ENCODE results near the gene CRKL. TPM values are rescaled to one million over a fixed set of nuclear protein-coding genes. Genes with fewer than 3 reads are reported as not detected.

CRKL gene
- total RNA-seq, 1 experiment from 2014 or later = 106 TPM

DNA sequence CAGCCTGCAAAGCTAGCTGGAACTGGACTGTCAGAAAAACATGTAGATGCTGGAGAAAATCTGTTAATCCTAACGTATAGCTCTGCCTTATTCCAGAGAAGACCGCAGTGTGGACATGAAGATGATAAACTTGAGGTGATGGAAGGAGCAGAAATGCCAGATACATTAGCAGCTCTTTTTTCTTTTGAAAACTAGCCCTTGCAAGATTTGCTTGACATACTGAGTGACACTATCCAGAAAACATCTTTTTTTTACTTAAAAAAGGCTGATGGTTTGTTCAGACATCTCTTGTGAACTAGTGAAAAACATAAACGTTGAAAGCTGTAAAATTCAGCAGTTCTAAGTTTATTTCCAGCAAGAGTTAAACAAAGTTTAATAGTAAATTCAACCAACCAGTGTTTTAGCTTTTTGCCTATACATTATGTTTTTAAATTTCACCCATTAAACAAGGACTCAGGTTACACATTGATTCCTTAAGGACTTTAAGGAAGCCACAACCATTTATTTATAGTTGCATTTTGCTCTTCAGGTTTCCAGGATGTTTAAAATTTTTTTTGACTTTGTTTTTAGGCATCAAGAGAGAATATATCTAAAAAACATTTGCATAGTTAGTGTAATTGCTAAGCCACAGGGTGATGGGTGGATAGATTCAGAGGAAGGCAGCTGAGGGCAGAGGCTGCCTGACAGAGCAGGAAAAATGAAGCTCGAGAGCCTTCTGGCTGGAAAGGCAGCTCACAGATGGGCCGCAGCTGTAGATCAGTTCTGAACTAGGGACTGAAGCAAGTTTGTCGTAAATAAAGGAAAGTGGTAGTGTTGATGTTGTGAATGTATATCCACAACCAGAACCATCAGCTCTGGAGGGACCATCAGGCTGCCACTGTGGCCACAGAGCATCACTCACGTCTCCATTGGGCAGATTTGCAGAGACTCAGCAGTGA lies 48.9 kb upstream of the CRKL start:
- no peaks in the 10 kb centered on the region for H3K79me1 ChIP-seq (ENCODE audit: insufficient read depth, low read depth, low read length, poor library complexity, severe bottlenecking)
- H3K27me3 ChIP-seq (ENCODE audit: insufficient read depth, low read length) = no peaks in the 10 kb centered on the region
- DNase-seq = no peak
- Mint-ChIP-seq H3K27ac (peak overlapping the region in 1 of 3 experiments; percentile 26; a peak in 1 of 7 replicates), H3K9me3 (peaks cover 0 to 1% of the 10 kb centered on the region in 2 experiments; a peak in 1 of 5 replicates), H3K36me3 (ENCODE audit: insufficient read depth in 1 of 3, low read depth in 3 of 3) (peaks cover 1 to 3% (median 2%) of the 10 kb centered on the region in 3 experiments; a peak in 5 of 7 replicates), H3K4me3 (no peak overlapping the region), H3K27me3 (ENCODE audit: low read depth) (no peaks in the 10 kb centered on the region), H3K4me1 (no peaks in the 10 kb centered on the region)
- H3K4ac ChIP-seq (ENCODE audit: low read depth, low read length) = no peak overlapping the region
- H3K79me2 ChIP-seq (ENCODE audit: insufficient read depth, low read length) = no peaks in the 10 kb centered on the region; the same call in 1 of the 2 replicates
- H3T11ph ChIP-seq (ENCODE audit: low read length) = no peak overlapping the region
- whole genome bisulfite sequencing (ENCODE audit: extremely low coverage, insufficient read length, low lambda C conversion rate) = no CpG with 5 or more reads among the region's 7 CpGs
- no peak overlapping the region for H3K27ac ChIP-seq (ENCODE audit: insufficient read length, low read depth, low read length)
- no peak overlapping the region for H3K18ac ChIP-seq (ENCODE audit: insufficient read length, low read depth, low read length)
- H3K9ac ChIP-seq (ENCODE audit: extremely low read depth, insufficient read length, low read length) = no peak overlapping the region
- H2BK120ac ChIP-seq (ENCODE audit: low read depth, low read length, poor library complexity, severe bottlenecking) = no peak overlapping the region
- no peak overlapping the region for H3K14ac ChIP-seq (ENCODE audit: insufficient read depth, low read length)
- no peaks in the 10 kb centered on the region for H4K20me1 ChIP-seq (ENCODE audit: control insufficient read depth, insufficient read depth, insufficient read length)
- H2BK12ac ChIP-seq (ENCODE audit: insufficient read length, low read depth, low read length) = no peak overlapping the region
- no peak overlapping the region for H4K91ac ChIP-seq (ENCODE audit: insufficient read length, low read depth, low read length)
- no peaks in the 10 kb centered on the region for H3K23me2 ChIP-seq (ENCODE audit: insufficient read length, low read depth, low read length, poor library complexity, severe bottlenecking)
- H2AK5ac ChIP-seq (ENCODE audit: insufficient read length, low read length) = no peak overlapping the region
- no peak overlapping the region for H2BK20ac ChIP-seq (ENCODE audit: low read depth, low read length, poor library complexity, severe bottlenecking)
- H2BK5ac ChIP-seq (ENCODE audit: insufficient read length, low read length) = no peak overlapping the region
- no peak overlapping the region for H3K56ac ChIP-seq (ENCODE audit: insufficient read length, low read depth, low read length)
- H3K4me2 ChIP-seq (ENCODE audit: insufficient read depth, insufficient read length, low read length) = no peak overlapping the region
- no peaks in the 10 kb centered on the region for H3K4me1 ChIP-seq (ENCODE audit: insufficient read depth, low read length)
- H3K9me3 ChIP-seq (ENCODE audit: control insufficient read depth, low read depth, low read length) = no peaks in the 10 kb centered on the region
- TF ChIP-seq, protein P1, sequence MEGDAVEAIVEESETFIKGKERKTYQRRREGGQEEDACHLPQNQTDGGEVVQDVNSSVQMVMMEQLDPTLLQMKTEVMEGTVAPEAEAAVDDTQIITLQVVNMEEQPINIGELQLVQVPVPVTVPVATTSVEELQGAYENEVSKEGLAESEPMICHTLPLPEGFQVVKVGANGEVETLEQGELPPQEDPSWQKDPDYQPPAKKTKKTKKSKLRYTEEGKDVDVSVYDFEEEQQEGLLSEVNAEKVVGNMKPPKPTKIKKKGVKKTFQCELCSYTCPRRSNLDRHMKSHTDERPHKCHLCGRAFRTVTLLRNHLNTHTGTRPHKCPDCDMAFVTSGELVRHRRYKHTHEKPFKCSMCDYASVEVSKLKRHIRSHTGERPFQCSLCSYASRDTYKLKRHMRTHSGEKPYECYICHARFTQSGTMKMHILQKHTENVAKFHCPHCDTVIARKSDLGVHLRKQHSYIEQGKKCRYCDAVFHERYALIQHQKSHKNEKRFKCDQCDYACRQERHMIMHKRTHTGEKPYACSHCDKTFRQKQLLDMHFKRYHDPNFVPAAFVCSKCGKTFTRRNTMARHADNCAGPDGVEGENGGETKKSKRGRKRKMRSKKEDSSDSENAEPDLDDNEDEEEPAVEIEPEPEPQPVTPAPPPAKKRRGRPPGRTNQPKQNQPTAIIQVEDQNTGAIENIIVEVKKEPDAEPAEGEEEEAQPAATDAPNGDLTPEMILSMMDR (conservative IDR thresholded peaks at IDR 0.05) = no peak
- H2BK15ac ChIP-seq (ENCODE audit: low read depth, low read length) = no peak overlapping the region
- no peak overlapping the region for H4K5ac ChIP-seq (ENCODE audit: insufficient read length, low read depth, low read length)
- no peak overlapping the region for H3K23ac ChIP-seq (ENCODE audit: insufficient read length, low read depth, low read length)
- no peak overlapping the region for H4K8ac ChIP-seq (replicated peaks; ENCODE audit: insufficient read length, low read depth, low read length)
- H2AFZ ChIP-seq (ENCODE audit: low read length) = no peak overlapping the region
